HCT116 (cell line): ENCODE measurements around the gene GRIK1. TPM values are rescaled to one million over a fixed set of nuclear protein-coding genes. Genes with fewer than 3 reads are reported as not detected.

Source experiments
- ATAC-seq: fragments of 200-7000 bp; cut with Tn5 transposase; 2 replicates; pipeline ENCODE4 v1.9.1; 2020; ENCODE audit warnings: mild to moderate bottlenecking, moderate library complexity
- BruUV-seq: library from RNA; stranded (reverse); fragments of 400-500 nt; replicated peaks from 2 replicates; lab custom pipeline; 2021; lab: Mats Ljungman, UMichigan
- CTCF ChIA-PET: fragments of 300-600 bp; sonication (Branson Sonifier 250); formaldehyde crosslinking; loops from one replicate; lab custom pipeline; 2021; ENCODE audit warnings: antibody characterized with exemption; lab: Charles Lee
- POLR2A ChIA-PET: fragments of 300-600, 350-600 bp; sonication (Branson Sonifier 250); formaldehyde crosslinking; loops from one replicate; lab custom pipeline; 2021; ENCODE audit warnings: antibody characterized with exemption; lab: Charles Lee
- RAD21 ChIA-PET, 2 experiments: fragments of 300-600 bp; sonication (Branson Sonifier 250); formaldehyde crosslinking; loops; one replicate each; lab custom pipeline; 2023; ENCODE audit warnings: low total read pairs in 2 of 2; ENCODE audit not compliant: uncharacterized antibody in 2 of 2, unreplicated experiment in 2 of 2, low non-redundant PET in 1 of 2; lab: Charles Lee
- DNase-seq: peaks from one replicate; pipeline ENCODE4 v3.0.0-alpha.2; 2010; ENCODE audit warnings: low read depth, low spot score
- H2AFZ ChIP-seq: fragments of 200-600 bp; shearing (Covaris generic), sonication (generic); 2 replicates; pipeline ENCODE4 v1.6.1; 2017; ENCODE audit warnings: low read depth, mixed run types, mixed read lengths, antibody characterized with exemption, low read length; ENCODE audit not compliant: poor library complexity, severe bottlenecking
- H3K27ac ChIP-seq: 2 replicates; pipeline ENCODE4 v1.5.1; 2012; ENCODE audit warnings: low read depth, low read length
- H3K27me3 ChIP-seq: fragments of 200-600 bp; sonication (generic); 2 replicates; pipeline ENCODE4 v1.6.1; 2016; ENCODE audit warnings: mixed run types, low read length, mixed read lengths; ENCODE audit not compliant: insufficient read depth
- H3K36me3 ChIP-seq, 2 experiments: fragments of 200-500 bp in 1 of 2; fragments of 200-600 bp in 1 of 2; sonication (Bioruptor generic) in 1 of 2; sonication (generic) in 1 of 2; 2 replicates each; pipeline versions ENCODE4 v1.5.1 to v1.6.1; 2014 to 2016; ENCODE audit warnings: low read length in 2 of 2, inconsistent platforms in 1 of 2, mixed read lengths in 1 of 2, mixed run types in 1 of 2; ENCODE audit not compliant: insufficient read depth in 2 of 2, control insufficient read depth in 1 of 2
- H3K4me1 ChIP-seq, 2 experiments: fragments of 200-600 bp in 1 of 2; sonication (generic) in 1 of 2; 2 replicates each; pipeline versions ENCODE4 v1.5.1 to v1.6.1; 2012 to 2017; ENCODE audit warnings: low read length in 2 of 2, inconsistent platforms in 1 of 2, mild to moderate bottlenecking in 1 of 2, mixed read lengths in 1 of 2, mixed run types in 1 of 2, moderate library complexity in 1 of 2; ENCODE audit not compliant: insufficient read depth in 2 of 2, control insufficient read depth in 1 of 2
- H3K4me2 ChIP-seq: fragments of 200-600 bp; sonication (generic); 2 replicates; pipeline ENCODE4 v1.6.1; 2017; ENCODE audit warnings: mixed run types, low read length, mixed read lengths
- H3K4me3 ChIP-seq, 2 experiments: fragments of 200-600 bp in 1 of 2; sonication (generic) in 1 of 2; replicated peaks in 1 of 2; 2 replicates each; pipeline ENCODE4 v1.5.1; 2011 to 2016; ENCODE audit warnings: low read length in 2 of 2, control low read depth in 1 of 2, low read depth in 1 of 2, mild to moderate bottlenecking in 1 of 2, mixed read lengths in 1 of 2, mixed run types in 1 of 2
- H3K79me2 ChIP-seq: fragments of 200-600 bp; sonication (generic); 2 replicates; pipeline ENCODE4 v1.6.1; 2017; ENCODE audit warnings: mild to moderate bottlenecking, mixed run types, low read length, moderate library complexity, mixed read lengths; ENCODE audit not compliant: insufficient read depth
- H3K9ac ChIP-seq: fragments of 200-600 bp; sonication (generic); 2 replicates; pipeline ENCODE4 v1.6.1; 2016; ENCODE audit warnings: low read length, mixed read lengths
- H3K9me2 ChIP-seq: fragments of 200-600 bp; sonication (generic), shearing (Covaris generic); 2 replicates; pipeline ENCODE4 v1.6.1; 2017; ENCODE audit warnings: mixed run types, mild to moderate bottlenecking, moderate library complexity; ENCODE audit not compliant: insufficient read depth
- H3K9me3 ChIP-seq, 2 experiments: fragments of 200-500 bp in 1 of 2; fragments of 200-600 bp in 1 of 2; sonication (Bioruptor generic) in 1 of 2; sonication (generic) in 1 of 2; 2 replicates each; pipeline ENCODE4 v1.6.1; 2014 to 2017; ENCODE audit warnings: low read length in 2 of 2, mixed read lengths in 2 of 2, inconsistent platforms in 1 of 2, low read depth in 1 of 2, mild to moderate bottlenecking in 1 of 2, mixed run types in 1 of 2, moderate library complexity in 1 of 2; ENCODE audit not compliant: control insufficient read depth in 1 of 2, insufficient read depth in 1 of 2
- H4K20me1 ChIP-seq: fragments of 200-600 bp; sonication (generic), shearing (Covaris generic); 2 replicates; pipeline ENCODE4 v1.6.1; 2017; ENCODE audit warnings: mixed run types, mild to moderate bottlenecking, moderate library complexity; ENCODE audit not compliant: insufficient read depth
- CBX3 ChIP-seq: IDR thresholded peaks from 2 replicates; pipeline ENCODE4 v1.6.1; 2012; ENCODE audit warnings: low read depth
- CEBPB ChIP-seq: IDR thresholded peaks from 2 replicates; pipeline ENCODE4 v1.6.1; 2012; ENCODE audit warnings: low read depth
- ELF1 ChIP-seq: IDR thresholded peaks from 2 replicates; pipeline ENCODE4 v1.6.1; 2012; ENCODE audit warnings: low read depth, borderline replicate concordance
- EZH2phosphoT487 ChIP-seq: fragments of 200-600 bp; IDR thresholded peaks from 2 replicates; pipeline ENCODE4 v1.6.1; 2018; ENCODE audit warnings: antibody characterized with exemption, borderline replicate concordance
- JUND ChIP-seq: IDR thresholded peaks from 2 replicates; pipeline ENCODE4 v1.6.1; 2012
- RAD21 ChIP-seq: IDR thresholded peaks from 2 replicates; pipeline ENCODE4 v1.6.1; 2012; ENCODE audit warnings: low read depth, mild to moderate bottlenecking
- SRF ChIP-seq: IDR thresholded peaks from 2 replicates; pipeline ENCODE4 v1.6.1; 2012; ENCODE audit warnings: low read depth
- TCF7L2 ChIP-seq: IDR thresholded peaks from 2 replicates; pipeline ENCODE4 v1.7.0; 2011; ENCODE audit warnings: borderline replicate concordance, inconsistent platforms; ENCODE audit not compliant: insufficient read depth, insufficient read length; ENCODE audit errors: extremely low read depth
- YY1 ChIP-seq: IDR thresholded peaks from 2 replicates; pipeline ENCODE4 v1.6.1; 2011; ENCODE audit warnings: low read length, low read depth, moderate library complexity, mild to moderate bottlenecking; ENCODE audit not compliant: insufficient replicate concordance; ENCODE audit errors: extremely low read depth
- ZFX ChIP-seq: fragments of 450-650 bp; IDR thresholded peaks from 2 replicates; pipeline ENCODE4 v1.6.1; 2017
- intact Hi-C: fragments of 100-400 bp; cut with micrococcal nuclease; formaldehyde crosslinking; loops from 2 replicates; pipeline ENCODE4 v1.10.0; 2022
- total RNA-seq: library from RNA; stranded (reverse); gene quantifications from one replicate; pipeline ENCODE4 v1.2.1, GENCODE V29; 2021; ENCODE audit not compliant: unreplicated experiment
- TF ChIP-seq, protein P1 (sequence below): IDR thresholded peaks from 2 replicates; pipeline ENCODE4 v1.6.1; 2011; ENCODE audit warnings: mild to moderate bottlenecking, low read length, moderate library complexity; ENCODE audit not compliant: insufficient replicate concordance; ENCODE audit errors: extremely low read depth
- TF ChIP-seq, protein P2 (sequence below): IDR thresholded peaks from 2 replicates; pipeline ENCODE4 v1.6.1; 2012; ENCODE audit warnings: low read depth

The GRIK1 gene
- total RNA-seq, 1 experiment from 2014 or later: not detected

DNA sequence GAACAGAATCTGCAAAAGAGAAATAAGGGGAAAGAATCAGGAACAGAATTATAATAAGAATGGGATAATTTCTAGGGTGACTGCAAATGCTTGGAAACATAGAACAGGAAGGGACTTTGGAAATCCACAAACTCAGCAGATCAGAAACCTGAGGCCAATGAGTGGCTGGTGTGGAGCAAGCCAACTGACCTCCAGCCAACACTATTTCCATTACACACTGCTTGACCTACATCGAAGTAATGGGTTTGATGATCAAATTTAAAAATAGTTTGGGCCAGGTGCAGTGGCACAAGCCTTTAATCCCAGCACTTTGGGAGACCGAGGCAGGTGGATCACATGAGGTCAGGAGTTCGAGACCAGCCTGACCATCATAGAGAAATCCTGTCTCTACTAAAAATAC lies 284.9 kb downstream of the GRIK1 start (continued):
- TF ChIP-seq, protein P1, sequence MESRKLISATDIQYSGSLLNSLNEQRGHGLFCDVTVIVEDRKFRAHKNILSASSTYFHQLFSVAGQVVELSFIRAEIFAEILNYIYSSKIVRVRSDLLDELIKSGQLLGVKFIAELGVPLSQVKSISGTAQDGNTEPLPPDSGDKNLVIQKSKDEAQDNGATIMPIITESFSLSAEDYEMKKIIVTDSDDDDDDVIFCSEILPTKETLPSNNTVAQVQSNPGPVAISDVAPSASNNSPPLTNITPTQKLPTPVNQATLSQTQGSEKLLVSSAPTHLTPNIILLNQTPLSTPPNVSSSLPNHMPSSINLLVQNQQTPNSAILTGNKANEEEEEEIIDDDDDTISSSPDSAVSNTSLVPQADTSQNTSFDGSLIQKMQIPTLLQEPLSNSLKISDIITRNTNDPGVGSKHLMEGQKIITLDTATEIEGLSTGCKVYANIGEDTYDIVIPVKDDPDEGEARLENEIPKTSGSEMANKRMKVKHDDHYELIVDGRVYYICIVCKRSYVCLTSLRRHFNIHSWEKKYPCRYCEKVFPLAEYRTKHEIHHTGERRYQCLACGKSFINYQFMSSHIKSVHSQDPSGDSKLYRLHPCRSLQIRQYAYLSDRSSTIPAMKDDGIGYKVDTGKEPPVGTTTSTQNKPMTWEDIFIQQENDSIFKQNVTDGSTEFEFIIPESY: no peak
- TF ChIP-seq TCF7L2 (no peak), JUND (no peak), YY1 (no peak), RAD21 (no peak), SRF (no peak), EZH2phosphoT487 (no peak), ELF1 (no peak)
- TF ChIP-seq, protein P2, sequence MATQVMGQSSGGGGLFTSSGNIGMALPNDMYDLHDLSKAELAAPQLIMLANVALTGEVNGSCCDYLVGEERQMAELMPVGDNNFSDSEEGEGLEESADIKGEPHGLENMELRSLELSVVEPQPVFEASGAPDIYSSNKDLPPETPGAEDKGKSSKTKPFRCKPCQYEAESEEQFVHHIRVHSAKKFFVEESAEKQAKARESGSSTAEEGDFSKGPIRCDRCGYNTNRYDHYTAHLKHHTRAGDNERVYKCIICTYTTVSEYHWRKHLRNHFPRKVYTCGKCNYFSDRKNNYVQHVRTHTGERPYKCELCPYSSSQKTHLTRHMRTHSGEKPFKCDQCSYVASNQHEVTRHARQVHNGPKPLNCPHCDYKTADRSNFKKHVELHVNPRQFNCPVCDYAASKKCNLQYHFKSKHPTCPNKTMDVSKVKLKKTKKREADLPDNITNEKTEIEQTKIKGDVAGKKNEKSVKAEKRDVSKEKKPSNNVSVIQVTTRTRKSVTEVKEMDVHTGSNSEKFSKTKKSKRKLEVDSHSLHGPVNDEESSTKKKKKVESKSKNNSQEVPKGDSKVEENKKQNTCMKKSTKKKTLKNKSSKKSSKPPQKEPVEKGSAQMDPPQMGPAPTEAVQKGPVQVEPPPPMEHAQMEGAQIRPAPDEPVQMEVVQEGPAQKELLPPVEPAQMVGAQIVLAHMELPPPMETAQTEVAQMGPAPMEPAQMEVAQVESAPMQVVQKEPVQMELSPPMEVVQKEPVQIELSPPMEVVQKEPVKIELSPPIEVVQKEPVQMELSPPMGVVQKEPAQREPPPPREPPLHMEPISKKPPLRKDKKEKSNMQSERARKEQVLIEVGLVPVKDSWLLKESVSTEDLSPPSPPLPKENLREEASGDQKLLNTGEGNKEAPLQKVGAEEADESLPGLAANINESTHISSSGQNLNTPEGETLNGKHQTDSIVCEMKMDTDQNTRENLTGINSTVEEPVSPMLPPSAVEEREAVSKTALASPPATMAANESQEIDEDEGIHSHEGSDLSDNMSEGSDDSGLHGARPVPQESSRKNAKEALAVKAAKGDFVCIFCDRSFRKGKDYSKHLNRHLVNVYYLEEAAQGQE: no peak

DNA sequence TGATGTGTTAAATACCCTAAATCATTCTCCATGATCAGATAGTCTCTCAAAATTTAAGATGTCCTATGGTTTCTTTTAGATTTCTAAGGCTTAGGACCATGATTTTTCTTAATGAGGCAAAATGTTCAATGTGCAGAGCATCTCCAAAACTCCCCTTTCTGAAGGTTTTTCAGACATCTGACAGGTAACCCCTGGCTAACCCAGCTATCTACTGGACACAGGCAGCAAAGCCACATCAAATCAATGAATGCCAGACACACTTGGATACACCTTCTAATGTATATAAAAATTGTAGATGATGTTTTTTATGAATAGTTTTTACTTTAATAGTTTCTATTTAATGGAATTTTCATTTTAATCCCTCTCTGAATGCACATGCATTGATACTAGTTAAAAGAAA lies 285.6 kb downstream of the GRIK1 start:
- Histone ChIP-seq H3K9me2 (no peaks in the 10 kb centered on the region), H3K27me3 (no peaks in the 10 kb centered on the region), H3K4me2 (no peak overlapping the region), H3K4me1 (no peaks in the 10 kb centered on the region), H3K4me3 (no peak overlapping the region), H3K27ac (no peak overlapping the region), H3K36me3 (no peaks in the 10 kb centered on the region), H3K9me3 (peaks cover 6 to 15% of the 10 kb centered on the region in 2 experiments; a peak in 2 of 4 replicates), H2AFZ (no peak overlapping the region), H3K79me2 (no peaks in the 10 kb centered on the region), H3K9ac (no peak overlapping the region), H4K20me1 (no peaks in the 10 kb centered on the region)
- DNase-seq (no peak), ATAC-seq (no peak)
- RAD21 ChIA-PET: no interaction called here
- intact Hi-C loops: no loop called here
- POLR2A ChIA-PET: no interaction called here
- TF ChIP-seq ZFX (no peak), ELF1 (no peak), CEBPB (no peak), CBX3 (no peak), JUND (no peak)
- BruUV-seq: no TSS peak
- CTCF ChIA-PET: no interaction called here
